Prostate gland (tissue), 2 donors: ENCODE results near the gene ZNF10. TPM values are rescaled to one million over a fixed set of nuclear protein-coding genes. Genes with fewer than 3 reads are reported as not detected.
A peak's percentile ranks its signal among the peaks of the same experiment; 100 is the strongest.

Experiments
- DNase-seq: peaks from one replicate; pipeline ENCODE4 v3.0.0-alpha.2; 2019; ENCODE audit warnings: low spot score
- H3K27ac ChIP-seq, 2 donors: fragments of 200-600 bp; sonication (generic); 2 replicates each; pipeline ENCODE4 v1.5.1; 2017 to 2019
- H3K27me3 ChIP-seq: fragments of 200-600 bp; sonication (generic); replicated peaks from 2 replicates; pipeline ENCODE4 v1.5.1; 2019; ENCODE audit not compliant: insufficient read depth
- H3K36me3 ChIP-seq, 2 donors: fragments of 200-600 bp; sonication (generic); 1 replicate in 1 of 2; 2 replicates in 1 of 2; pipeline versions ENCODE4 v1.5.1 to v1.8.1; 2017 to 2019
- H3K4me1 ChIP-seq: fragments of 200-600 bp; sonication (generic); replicated peaks from 2 replicates; pipeline ENCODE4 v1.5.1; 2019
- H3K4me3 ChIP-seq, 2 donors: fragments of 200-600 bp; sonication (generic); 2 replicates each; pipeline ENCODE4 v1.5.1; 2017 to 2019
- H3K9me3 ChIP-seq: fragments of 200-600 bp; sonication (generic); 2 replicates; pipeline ENCODE4 v1.5.1; 2017
- POLR2A ChIP-seq: fragments of 450-650 bp; IDR thresholded peaks from one replicate; pipeline ENCODE4 v1.6.1; 2016; ENCODE audit warnings: antibody characterized with exemption, mild to moderate bottlenecking
- POLR2AphosphoS5 ChIP-seq: sonication (generic); formaldehyde crosslinking; IDR thresholded peaks from one replicate; pipeline ENCODE4 v1.6.1; 2017; ENCODE audit warnings: antibody characterized with exemption
- WGBS: methylation state at CpG from one replicate; pipeline ENCODE4 v1.1.5; 2018; 5-methylcytosine and 5-hydroxymethylcytosine counted together
- intact Hi-C: fragments of 100-400 bp; cut with DNase I; formaldehyde crosslinking; loops from one replicate; pipeline ENCODE4 v1.14.2; 2022
- total RNA-seq, 2 donors: library from RNA; depleted of rRNA; stranded (reverse); fragments of >200 nt; gene quantifications; one replicate each; pipeline ENCODE4 v1.1.0, GENCODE V29; 2016
- TF ChIP-seq, protein P1 (sequence below), 4 experiments: fragments of 200-600 bp in 2 of 4; fragments of 450-650 bp in 2 of 4; sonication (generic) in 2 of 4; IDR thresholded peaks; 1 replicate in 3 of 4; 2 replicates in 1 of 4; pipeline ENCODE4 v1.5.1; 2016 to 2019; ENCODE audit warnings: antibody characterized with exemption in 4 of 4, mild to moderate bottlenecking in 2 of 4, moderate library complexity in 2 of 4

ZNF10 gene
- total RNA-seq, 2 donors from 2014 or later, result 11.6 to 20.3 TPM

DNA sequence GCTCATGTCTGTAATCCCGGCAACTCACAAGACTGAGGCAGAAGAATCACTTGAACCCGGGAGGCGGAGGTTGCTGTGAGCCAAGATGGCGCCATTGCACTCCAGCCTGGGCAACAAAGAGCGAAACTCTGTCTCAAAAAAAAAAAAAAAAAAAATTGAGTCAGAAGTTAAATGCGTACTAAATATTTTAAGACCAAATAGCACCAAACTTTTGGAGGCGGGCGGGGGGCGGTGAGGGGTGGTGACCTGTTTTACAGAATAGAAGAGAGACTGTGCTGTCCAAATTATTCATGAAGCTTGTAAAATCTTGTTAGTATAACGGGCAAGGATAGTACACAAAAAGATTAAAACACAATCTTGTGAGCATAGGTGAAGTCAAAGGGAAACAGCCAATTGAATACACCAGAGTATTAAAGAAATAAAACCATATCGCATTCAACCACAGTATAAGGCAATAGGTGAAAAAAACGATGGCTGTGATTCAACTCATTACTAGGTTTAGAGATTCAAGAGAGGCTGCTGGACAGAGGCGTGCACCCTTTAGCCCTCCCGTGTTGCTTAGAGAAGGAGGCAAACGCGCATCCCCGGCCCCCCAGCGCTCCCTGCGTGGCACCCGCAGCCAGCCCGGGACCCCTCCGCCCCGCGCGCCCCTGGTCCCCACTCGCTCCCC lies 924 bp upstream of the ZNF10 start:
- H3K9me3 ChIP-seq, result no peaks in the 10 kb centered on the region

DNA sequence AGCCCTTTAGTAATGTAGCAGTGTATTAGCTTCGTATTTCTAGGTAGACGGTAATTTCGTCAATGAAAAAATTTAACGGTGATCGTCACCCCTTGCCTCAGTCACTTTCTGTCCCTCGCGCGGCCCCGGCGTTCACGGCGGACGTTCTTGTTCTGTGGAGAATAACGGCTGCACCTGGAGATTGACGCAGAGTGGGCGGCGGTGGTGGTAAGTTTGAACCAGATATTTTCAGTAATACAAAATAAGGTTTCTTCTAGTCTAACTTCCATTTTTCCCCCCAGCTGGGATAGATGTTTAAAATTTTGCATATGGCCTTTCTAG lies 341 bp downstream of the ZNF10 start:
- Histone ChIP-seq H3K9me3 (no peaks in the 10 kb centered on the region), H3K36me3 (no peaks in the 10 kb centered on the region), H3K4me1 (no peaks in the 10 kb centered on the region), H3K27ac (peak overlapping the region; percentile 95 to 96), H3K4me3 (peak overlapping the region; percentile 85 to 91), H3K27me3 (no peaks in the 10 kb centered on the region)
- WGBS, result 1% methylated on average over 17 of the region's 17 CpGs
- DNase-seq, result peak; percentile 20
- intact Hi-C loops, result loop anchor here (2.0 to 5.0 kb wide), 4 partner anchors 50 to 144 kb away; partner anchors contain the start of genes ZNF140, ZNF26, ZNF268 and ZNF84
- TF ChIP-seq POLR2AphosphoS5, result no peak
- TF ChIP-seq, protein P1, sequence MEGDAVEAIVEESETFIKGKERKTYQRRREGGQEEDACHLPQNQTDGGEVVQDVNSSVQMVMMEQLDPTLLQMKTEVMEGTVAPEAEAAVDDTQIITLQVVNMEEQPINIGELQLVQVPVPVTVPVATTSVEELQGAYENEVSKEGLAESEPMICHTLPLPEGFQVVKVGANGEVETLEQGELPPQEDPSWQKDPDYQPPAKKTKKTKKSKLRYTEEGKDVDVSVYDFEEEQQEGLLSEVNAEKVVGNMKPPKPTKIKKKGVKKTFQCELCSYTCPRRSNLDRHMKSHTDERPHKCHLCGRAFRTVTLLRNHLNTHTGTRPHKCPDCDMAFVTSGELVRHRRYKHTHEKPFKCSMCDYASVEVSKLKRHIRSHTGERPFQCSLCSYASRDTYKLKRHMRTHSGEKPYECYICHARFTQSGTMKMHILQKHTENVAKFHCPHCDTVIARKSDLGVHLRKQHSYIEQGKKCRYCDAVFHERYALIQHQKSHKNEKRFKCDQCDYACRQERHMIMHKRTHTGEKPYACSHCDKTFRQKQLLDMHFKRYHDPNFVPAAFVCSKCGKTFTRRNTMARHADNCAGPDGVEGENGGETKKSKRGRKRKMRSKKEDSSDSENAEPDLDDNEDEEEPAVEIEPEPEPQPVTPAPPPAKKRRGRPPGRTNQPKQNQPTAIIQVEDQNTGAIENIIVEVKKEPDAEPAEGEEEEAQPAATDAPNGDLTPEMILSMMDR (IDR thresholded peaks at IDR 0.05), result no peak
- TF ChIP-seq POLR2A, result no peak

More for the DNA sequence above, 924 bp upstream of the ZNF10 start:
- Histone ChIP-seq H3K4me1 (no peaks in the 10 kb centered on the region), H3K36me3 (no peaks in the 10 kb centered on the region), H3K27me3 (no peaks in the 10 kb centered on the region), H3K4me3 (peak overlapping the region; percentile 85 to 91), H3K27ac (peak overlapping the region; percentile 95 to 96)
- no peak for DNase-seq
- intact Hi-C loops, result loop anchor here (2.0 to 5.0 kb wide), 4 partner anchors 49 to 143 kb away; partner anchors contain the start of genes ZNF140, ZNF26, ZNF268 and ZNF84
- WGBS, result 20% methylated on average over 26 of the region's 26 CpGs
- no peak for TF ChIP-seq POLR2AphosphoS5
- TF ChIP-seq, protein P1 (IDR thresholded peaks at IDR 0.05), result no peak
- TF ChIP-seq POLR2A, result no peak

DNA sequence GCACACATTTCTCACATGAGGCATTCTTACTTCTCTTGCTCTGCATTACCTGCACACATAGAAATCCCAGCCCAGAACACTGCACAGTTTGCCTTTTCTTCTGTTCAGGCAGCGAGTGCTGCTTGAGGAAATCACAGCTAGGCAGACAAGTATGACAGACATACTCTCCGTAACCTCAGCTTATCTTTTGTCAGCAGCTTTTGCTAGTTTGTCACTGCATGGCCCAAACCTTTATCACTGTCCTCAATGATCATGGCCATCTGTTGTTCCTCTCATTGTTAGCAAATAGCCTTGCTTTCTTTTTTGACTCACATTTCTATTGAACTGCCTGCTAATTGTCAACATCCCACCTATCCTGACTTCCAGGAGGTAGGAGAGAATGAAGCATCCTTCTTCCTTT lies 5.3 kb downstream of the ZNF10 start:
- intact Hi-C loops, result no loop called here
- TF ChIP-seq, protein P1 (IDR thresholded peaks at IDR 0.05), result no peak
- no peak for TF ChIP-seq POLR2AphosphoS5
- no peak for TF ChIP-seq POLR2A
- H3K27ac ChIP-seq, result no peak overlapping the region
- no peak for DNase-seq
- no peaks in the 10 kb centered on the region for H3K9me3 ChIP-seq
- H3K36me3 ChIP-seq, result peaks cover 4% of the 10 kb centered on the region in 2 donors
- no peaks in the 10 kb centered on the region for H3K27me3 ChIP-seq
- WGBS, result 100% methylated on average over 2 of the region's 2 CpGs
- H3K4me1 ChIP-seq, result no peaks in the 10 kb centered on the region
- no peak overlapping the region for H3K4me3 ChIP-seq

DNA sequence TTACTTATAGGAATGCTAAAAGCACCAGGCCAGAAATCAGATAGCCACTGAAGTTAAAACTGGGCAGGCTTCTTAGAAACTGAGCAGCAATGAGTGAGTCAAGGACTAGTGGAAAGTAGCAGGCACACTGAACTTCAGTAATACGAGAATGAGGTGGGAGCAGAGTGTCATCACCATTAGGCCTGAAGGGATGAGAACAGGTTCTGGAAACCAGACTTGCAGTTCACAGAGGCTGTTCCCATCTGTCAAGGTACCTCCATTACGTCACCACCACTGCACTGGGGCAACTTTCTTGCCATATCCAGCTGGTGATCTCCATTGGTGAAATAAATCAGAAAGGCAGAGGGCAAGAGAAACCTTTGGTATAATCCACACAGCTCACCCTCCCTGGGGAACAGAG lies 15.6 kb downstream of the ZNF10 start:
- Histone ChIP-seq H3K4me1 (no peaks in the 10 kb centered on the region), H3K4me3 (no peak overlapping the region), H3K36me3 (peaks cover 2 to 13% of the 10 kb centered on the region in 2 donors), H3K27ac (no peak overlapping the region), H3K27me3 (no peaks in the 10 kb centered on the region), H3K9me3 (no peaks in the 10 kb centered on the region)
- WGBS, result 98% methylated on average over 2 of the region's 2 CpGs
- TF ChIP-seq, protein P1 (IDR thresholded peaks at IDR 0.05), result no peak
- no peak for TF ChIP-seq POLR2AphosphoS5
- no peak for TF ChIP-seq POLR2A
- intact Hi-C loops, result no loop called here
- DNase-seq, result no peak

DNA sequence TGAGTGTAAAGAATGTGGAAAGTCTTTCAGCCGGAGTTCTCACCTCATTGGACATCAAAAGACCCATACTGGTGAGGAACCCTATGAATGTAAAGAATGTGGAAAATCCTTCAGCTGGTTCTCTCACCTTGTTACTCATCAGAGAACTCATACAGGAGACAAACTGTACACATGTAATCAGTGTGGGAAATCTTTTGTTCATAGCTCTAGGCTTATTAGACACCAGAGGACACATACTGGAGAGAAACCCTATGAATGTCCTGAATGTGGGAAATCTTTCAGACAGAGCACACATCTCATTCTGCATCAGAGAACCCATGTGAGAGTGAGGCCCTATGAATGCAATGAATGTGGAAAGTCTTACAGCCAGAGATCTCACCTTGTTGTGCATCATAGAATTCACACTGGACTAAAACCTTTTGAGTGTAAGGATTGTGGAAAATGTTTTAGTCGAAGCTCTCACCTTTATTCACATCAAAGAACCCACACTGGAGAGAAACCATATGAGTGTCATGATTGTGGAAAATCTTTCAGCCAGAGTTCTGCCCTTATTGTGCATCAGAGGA lies 25.8 kb downstream of the ZNF10 start:
- no peak overlapping the region for H3K4me3 ChIP-seq
- intact Hi-C loops, result no loop called here

More for the DNA sequence above, 25.8 kb downstream of the ZNF10 start:
- Histone ChIP-seq H3K27ac (no peak overlapping the region), H3K27me3 (no peaks in the 10 kb centered on the region), H3K4me1 (no peaks in the 10 kb centered on the region), H3K36me3 (peaks cover 30 to 39% of the 10 kb centered on the region in 2 donors), H3K9me3 (peaks cover 6% of the 10 kb centered on the region)
- TF ChIP-seq, protein P1 (IDR thresholded peaks at IDR 0.05), result no peak
- TF ChIP-seq POLR2A (no peak), POLR2AphosphoS5 (no peak)
- DNase-seq, result no peak
- WGBS, result 91% methylated on average over 2 of the region's 2 CpGs
